MCF 10A (cell line): ENCODE data around the gene TRMT61B. TPM values are rescaled to one million over a fixed set of nuclear protein-coding genes. Genes with fewer than 3 reads are reported as not detected.

Experiments used
- BruUV-seq: library from RNA; stranded (reverse); fragments of 400-500 nt; replicated peaks from 2 replicates; lab custom pipeline; 2021; lab: Mats Ljungman, UMichigan
- CTCF ChIA-PET: fragments of 300-600 bp; sonication (Branson Sonifier 250); formaldehyde crosslinking; extraction: SDS; loops from one replicate; lab custom pipeline; 2021; ENCODE audit warnings: antibody characterized with exemption, inconsistent platforms; lab: Yijun Ruan, JAX
- POLR2A ChIA-PET: fragments of 300-600, 350-650 bp; sonication (Branson Sonifier 250); formaldehyde crosslinking; extraction: SDS; loops from one replicate; lab custom pipeline; 2020; ENCODE audit warnings: antibody characterized with exemption, inconsistent platforms; lab: Yijun Ruan, JAX
- DNase-seq: peaks from one replicate; pipeline ENCODE4 v3.0.0-alpha.2; 2018; ENCODE audit not compliant: unreplicated experiment
- H3K27ac Mint-ChIP-seq: one replicate; pipeline ENCODE4 v1.8.0; 2022; ENCODE audit warnings: mild to moderate bottlenecking, low read depth, mixed read lengths; ENCODE audit not compliant: unreplicated experiment
- H3K27me3 Mint-ChIP-seq: one replicate; pipeline ENCODE4 v1.8.0; 2022; ENCODE audit warnings: mixed read lengths; ENCODE audit not compliant: insufficient read depth, unreplicated experiment
- H3K36me3 Mint-ChIP-seq: one replicate; pipeline ENCODE4 v1.8.0; 2022; ENCODE audit warnings: mild to moderate bottlenecking, moderate library complexity, mixed read lengths; ENCODE audit not compliant: insufficient read depth, unreplicated experiment
- H3K4me1 Mint-ChIP-seq: one replicate; pipeline ENCODE4 v1.8.0; 2022; ENCODE audit warnings: mixed read lengths; ENCODE audit not compliant: insufficient read depth, unreplicated experiment
- H3K4me3 Mint-ChIP-seq: one replicate; pipeline ENCODE4 v1.8.0; 2022; ENCODE audit warnings: mild to moderate bottlenecking, moderate library complexity, mixed read lengths; ENCODE audit not compliant: unreplicated experiment
- H3K9me3 Mint-ChIP-seq: one replicate; pipeline ENCODE4 v1.8.0; 2022; ENCODE audit warnings: mixed read lengths; ENCODE audit not compliant: unreplicated experiment
- CTCF ChIP-seq: fragments of 200-600 bp; IDR thresholded peaks from one replicate; pipeline ENCODE4 v1.8.0; 2022; ENCODE audit warnings: antibody characterized with exemption, mild to moderate bottlenecking; ENCODE audit not compliant: unreplicated experiment
- intact Hi-C: fragments of 100-400 bp; cut with micrococcal nuclease; formaldehyde crosslinking; loops from 2 replicates; pipeline ENCODE4 v1.14.1; 2022
- total RNA-seq: library from RNA; stranded (reverse); gene quantifications from 2 replicates; pipeline ENCODE4 v1.2.3, GENCODE V29; 2022

TRMT61B gene
- total RNA-seq, 1 experiment from 2014 or later, result 10.4 TPM

- BruUV-seq, result no TSS peak
- no peaks in the 10 kb centered on the region for H3K27me3 Mint-ChIP-seq
- no peak for TF ChIP-seq CTCF
- H3K36me3 Mint-ChIP-seq, result no peaks in the 10 kb centered on the region
- no peaks in the 10 kb centered on the region for H3K9me3 Mint-ChIP-seq
- no peak overlapping the region for H3K27ac Mint-ChIP-seq
- no peaks in the 10 kb centered on the region for H3K4me1 Mint-ChIP-seq
- CTCF ChIA-PET, result interaction anchor here (1.1 to 1.3 kb wide), 2 partner anchors 19 to 22 kb away, joined by 3 to 5 read pairs; no protein-coding TSS in a partner anchor
- peak; percentile 3 for DNase-seq
- POLR2A ChIA-PET, result interaction anchor here (0.6 to 1.4 kb wide), 3 partner anchors 8 to 252 kb away, joined by 3 to 5 read pairs (median 3); no protein-coding TSS in a partner anchor
- H3K4me3 Mint-ChIP-seq, result no peak overlapping the region
- intact Hi-C loops, result no loop called here
These were observed 34.3 kb downstream of the TRMT61B start for GRCh38 chr2:28835781-28836180.

- peaks cover 4% of the 10 kb centered on the region for H3K36me3 Mint-ChIP-seq
- no peak overlapping the region for H3K4me3 Mint-ChIP-seq
- TF ChIP-seq CTCF, result no peak
- intact Hi-C loops, result no loop called here
- ChIA-PET POLR2A (no interaction called here), CTCF (interaction anchor here (0.6 to 0.8 kb wide), 2 partner anchors 10 to 362 kb away, joined by 3 to 4 read pairs; no protein-coding TSS in a partner anchor)
- H3K27me3 Mint-ChIP-seq, result no peaks in the 10 kb centered on the region
- no peaks in the 10 kb centered on the region for H3K4me1 Mint-ChIP-seq
- no TSS peak for BruUV-seq
- no peak overlapping the region for H3K27ac Mint-ChIP-seq
- no peaks in the 10 kb centered on the region for H3K9me3 Mint-ChIP-seq
- no peak for DNase-seq
These were observed 36.2 kb downstream of the TRMT61B start for GRCh38 chr2:28833740-28834470.

DNA sequence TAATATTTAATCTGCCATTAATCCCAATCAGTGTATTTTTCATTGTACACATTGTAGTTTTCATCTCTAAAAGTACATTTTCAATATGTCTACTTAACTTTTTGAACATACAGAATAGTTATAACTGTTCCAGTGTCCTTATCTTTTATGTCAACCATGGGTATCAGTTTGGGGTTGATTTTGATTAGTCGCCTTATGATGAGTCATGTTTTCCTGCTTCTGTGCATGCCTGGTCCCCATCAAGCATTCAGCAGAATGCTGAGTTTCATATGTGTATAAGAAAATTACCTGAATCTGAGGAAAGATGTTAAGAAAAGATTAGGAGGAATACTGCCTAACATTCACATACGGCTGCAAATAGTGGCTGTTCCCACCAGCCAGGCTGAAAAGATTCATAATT, 41.7 kb downstream of the TRMT61B start:
- Mint-ChIP-seq H3K9me3 (no peaks in the 10 kb centered on the region), H3K27me3 (no peaks in the 10 kb centered on the region), H3K27ac (no peak overlapping the region), H3K4me3 (no peak overlapping the region), H3K36me3 (peaks cover 6% of the 10 kb centered on the region), H3K4me1 (no peaks in the 10 kb centered on the region)
- DNase-seq, result no peak
- no peak for TF ChIP-seq CTCF
- CTCF ChIA-PET, result interaction anchor here (0.7 kb wide), 1 partner anchor 13 kb away, joined by 3 read pairs; no protein-coding TSS in a partner anchor
- POLR2A ChIA-PET, result no interaction called here
- intact Hi-C loops, result loop anchor here (10.0 kb wide), 1 partner anchor 126 kb away; no protein-coding TSS in a partner anchor
- BruUV-seq, result no TSS peak

- Mint-ChIP-seq H3K36me3 (peaks cover 6% of the 10 kb centered on the region), H3K27me3 (no peaks in the 10 kb centered on the region), H3K9me3 (no peaks in the 10 kb centered on the region), H3K27ac (no peak overlapping the region), H3K4me3 (no peak overlapping the region), H3K4me1 (no peaks in the 10 kb centered on the region)
- ChIA-PET CTCF (no interaction called here), POLR2A (interaction anchor here (0.9 to 1.0 kb wide), 2 partner anchors 32 to 71 kb away, joined by 3 to 4 read pairs; no protein-coding TSS in a partner anchor)
- intact Hi-C loops, result loop anchor here (5.0 to 10.0 kb wide), 3 partner anchors 72 to 130 kb away; no protein-coding TSS in a partner anchor
- TF ChIP-seq CTCF, result no peak
- no TSS peak for BruUV-seq
- no peak for DNase-seq
These were observed 45.2 kb downstream of the TRMT61B start for GRCh38 chr2:28824870-28825269.
